Heart left ventricle (tissue), 16 donors: Measurements from ENCODE around the gene CCDC134. TPM values are rescaled to one million over a fixed set of nuclear protein-coding genes. Genes with fewer than 3 reads are reported as not detected.

Source experiments
- ATAC-seq, 4 donors: fragments of 200-7000 bp; cut with Tn5 transposase; one replicate each; pipeline ENCODE4 v1.9.1; 2020 to 2022; ENCODE audit warnings: moderate library complexity in 4 of 4, mild to moderate bottlenecking in 3 of 4, moderate number of reproducible peaks in 1 of 4
- DNase-seq, 5 donors: peaks; one replicate each; pipeline ENCODE4 v3.0.0-alpha.2; 2020
- H3K27ac ChIP-seq, 12 donors: fragments of 200-600 bp; sonication (generic) in 4 of 12; one replicate each; pipeline versions ENCODE4 v1.5.0 to v1.8.0; 2016 to 2022; ENCODE audit warnings: mild to moderate bottlenecking in 2 of 12
- H3K27me3 ChIP-seq, 9 donors: fragments of 200-600 bp; sonication (generic) in 2 of 9; one replicate each; pipeline versions ENCODE4 v1.5.1 to v1.8.0; 2016 to 2022; ENCODE audit warnings: mild to moderate bottlenecking in 3 of 9
- H3K36me3 ChIP-seq, 9 donors: fragments of 200-600 bp; sonication (generic) in 2 of 9; one replicate each; pipeline versions ENCODE4 v1.5.0 to v1.8.0; 2018 to 2022; ENCODE audit warnings: mild to moderate bottlenecking in 2 of 9
- H3K4me1 ChIP-seq, 12 donors: fragments of 200-600 bp; sonication (generic) in 4 of 12; one replicate each; pipeline versions ENCODE4 v1.5.0 to v1.8.0; 2016 to 2022; ENCODE audit warnings: mild to moderate bottlenecking in 3 of 12
- H3K4me3 ChIP-seq, 12 donors: fragments of 200-600 bp; sonication (generic) in 4 of 12; one replicate each; pipeline versions ENCODE4 v1.5.0 to v1.8.0; 2017 to 2022; ENCODE audit warnings: mild to moderate bottlenecking in 9 of 12, moderate library complexity in 4 of 12
- H3K9me3 ChIP-seq, 12 donors: fragments of 200-600 bp; sonication (generic) in 4 of 12; one replicate each; pipeline versions ENCODE4 v1.5.0 to v1.8.0; 2016 to 2022; ENCODE audit warnings: mild to moderate bottlenecking in 1 of 12
- CTCF ChIP-seq, 12 donors: fragments of 200-600 bp; sonication (generic) in 4 of 12; IDR thresholded peaks; one replicate each; pipeline versions ENCODE4 v1.5.0 to v1.8.0; 2018 to 2022; ENCODE audit warnings: antibody characterized with exemption in 12 of 12, mild to moderate bottlenecking in 5 of 12
- POLR2A ChIP-seq, 2 donors: fragments of 450-650 bp; IDR thresholded peaks; one replicate each; pipeline ENCODE4 v1.6.1; 2017; ENCODE audit warnings: antibody characterized with exemption in 2 of 2, mild to moderate bottlenecking in 2 of 2, moderate library complexity in 2 of 2
- WGBS, 4 donors: extraction: QIAGEN DNeasy Blood & Tissue Kit in 2 of 4; methylation state at CpG; one replicate each; pipeline versions ENCODE4 v1.1.5 to v1.1.7; 2013 to 2018; 5-methylcytosine and 5-hydroxymethylcytosine counted together
- intact Hi-C, 10 donors: fragments of 100-400 bp; cut with DNase I; formaldehyde crosslinking; loops; one replicate each; pipeline versions ENCODE4 v1.11.1 to v1.14.2; 2022
- polyA plus RNA-seq, 2 donors: library from polyadenylated mRNA; stranded (reverse); fragments of 200-250 nt; gene quantifications; one replicate each; pipeline ENCODE4 v1.2.3, GENCODE V29; 2013
- total RNA-seq, 9 donors: library from RNA; depleted of rRNA in 2 of 9; stranded (reverse); fragments of >200 nt in 2 of 9; fragmentation: NEBNext Ultra II Directional in 3 of 9; extraction: Animal tissue kit (Norgen Biotek cat#: 25700) in 3 of 9; gene quantifications; one replicate each; pipeline versions ENCODE4 v1.1.0 to v1.2.4, GENCODE V29; 2016 to 2023
- donor health status: ischemic (EF 13 %, LVEDD 7.1; RV severe dilation, severe dysfunction).
- donor health status: healthy with polysubstance abuse.
- donor health status: DM: no; HTN: yes; CAD: no.
- donor health status: DM: no; HTN: no; CAD: no.
- donor health status: ischemic (EF 25% LVEDD 6.9; RV normal size, moderate dysfunction).
- donor health status: ischemic (EF 25% LVEDD 5.7; RV mildly dilated, moderate dysfunction).
- donor health status: healthy.
- donor health status: DM: yes; HTN: yes; CAD: no.
- donor health status: ischemic (EF 35%, LVEDD 5.7; RV mildly dilated, moderate dysfunction).
- donor health status: nonischemic (EF 11% LVEDD 7.7; RV severe dilation, severe dysfunction).
- donor health status: DM: yes; HTN: yes; CAD: no.
- donor health status: PGD.
- donor health status: ischemic (EF 29% LVEDD 5.4; RV normal size, mild dysfunction).
- donor health status: nonischemic (EF 23%, LVEDD 6.1; RV moderate dilation, normal function).

CCDC134 gene
- total and polyA plus RNA-seq, 11 donors: 2.2 to 10.2 (median 3.5) TPM

GRCh38 chr22:41847300-41847699 is 46.8 kb downstream of the CCDC134 start:
- no peak for ATAC-seq
- Histone ChIP-seq H3K27ac (no peak overlapping the region), H3K4me3 (no peak overlapping the region), H3K36me3 (peaks cover 0 to 19% (median 7%) of the 10 kb centered on the region in 9 donors), H3K9me3 (no peaks in the 10 kb centered on the region), H3K27me3 (no peaks in the 10 kb centered on the region), H3K4me1 (peaks cover 0 to 46% (median 32%) of the 10 kb centered on the region in 12 donors)
- TF ChIP-seq CTCF (IDR thresholded peaks at IDR 0.05) (no peak), POLR2A (IDR thresholded peaks at IDR 0.05) (no peak)
- WGBS, 4 donors: 51 to 65% (median 53%) methylated on average over 2 of the region's 2 CpGs
- DNase-seq: no peak
- intact Hi-C loops: no loop called here

GRCh38 chr22:41848468-41848867 is 48.0 kb downstream of the CCDC134 start:
- Histone ChIP-seq H3K36me3 (peaks cover 0 to 8% (median 0%) of the 10 kb centered on the region in 9 donors), H3K27ac (no peak overlapping the region), H3K27me3 (no peaks in the 10 kb centered on the region), H3K9me3 (no peaks in the 10 kb centered on the region), H3K4me1 (peaks cover 0 to 46% (median 30%) of the 10 kb centered on the region in 12 donors), H3K4me3 (no peak overlapping the region)
- WGBS, 4 donors: 62 to 65% (median 63%) methylated on average over 4 to 5 of the region's 5 CpGs
- peak in 2 of 4 donors; percentile 69 to 84 for ATAC-seq
- no peak for TF ChIP-seq POLR2A (IDR thresholded peaks at IDR 0.05)
- peak in 1 of 5 donors; percentile 39 for DNase-seq
- intact Hi-C loops: no loop called here

GRCh38 chr22:41856469-41856868 is 56.0 kb downstream of the CCDC134 start:
- ATAC-seq (peak in 1 of 4 donors; percentile 16), DNase-seq (no peak)
- Histone ChIP-seq H3K9me3 (no peaks in the 10 kb centered on the region), H3K4me3 (no peak overlapping the region), H3K4me1 (peaks cover 0 to 27% (median 15%) of the 10 kb centered on the region in 12 donors), H3K27ac (peak overlapping the region in 1 of 12 donors; percentile 48), H3K27me3 (no peaks in the 10 kb centered on the region), H3K36me3 (peaks cover 0 to 4% (median 0%) of the 10 kb centered on the region in 9 donors)
- intact Hi-C loops: no loop called here
- 74 to 78% (median 77%) methylated on average over 2 of the region's 2 CpGs for WGBS, 4 donors
- TF ChIP-seq POLR2A (IDR thresholded peaks at IDR 0.05): no peak
- TF ChIP-seq CTCF (IDR thresholded peaks at IDR 0.05): no peak

DNA sequence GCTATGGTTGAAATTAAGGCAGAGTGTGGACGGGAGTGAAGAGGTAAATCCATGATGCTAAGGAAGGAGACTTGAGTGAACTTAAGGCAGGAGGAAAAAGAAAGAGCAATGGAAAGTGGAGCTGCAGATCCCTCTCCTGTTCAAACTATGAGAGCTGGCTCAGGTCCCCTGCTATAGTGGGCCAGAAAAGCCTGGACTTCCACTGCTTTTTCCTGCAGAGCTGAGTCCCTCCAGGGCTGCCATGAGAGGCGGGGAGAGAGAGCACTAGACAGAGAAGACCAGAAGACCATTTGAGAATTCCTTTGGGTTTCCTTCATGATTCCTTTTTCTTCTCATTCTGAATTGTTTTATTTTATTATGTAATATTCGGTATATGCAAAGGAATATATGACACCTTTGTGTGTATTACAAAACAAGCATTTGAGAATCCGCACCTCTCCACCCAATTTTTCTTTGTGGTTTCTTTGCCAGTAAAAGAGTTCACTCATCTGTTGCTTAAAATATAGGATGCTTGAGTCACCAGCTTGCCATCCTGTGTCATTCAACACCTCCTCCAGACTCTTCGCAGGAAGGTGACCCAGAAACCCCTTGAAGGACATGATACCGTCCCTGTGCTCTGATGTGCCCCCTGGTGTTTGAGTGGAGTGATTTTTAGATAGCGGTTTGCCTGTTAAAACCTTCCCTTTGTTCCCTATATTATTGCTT is 56.8 kb downstream of the CCDC134 start:
- H3K4me3 ChIP-seq: no peak overlapping the region
- peaks cover 0 to 35% (median 18%) of the 10 kb centered on the region in 12 donors for H3K4me1 ChIP-seq
- intact Hi-C loops: no loop called here
- ATAC-seq (peak in 3 of 4 donors; percentile 64 to 77 (median 74)), DNase-seq (peak in 3 of 5 donors; percentile 23 to 45 (median 40))
- WGBS, 4 donors: 46 to 57% (median 54%) methylated on average over 7 of the region's 7 CpGs
- peak; percentile 21 to 60 (median 51) for TF ChIP-seq CTCF (IDR thresholded peaks at IDR 0.05)
- TF ChIP-seq POLR2A (IDR thresholded peaks at IDR 0.05): no peak
- H3K27me3 ChIP-seq: no peaks in the 10 kb centered on the region
- no peaks in the 10 kb centered on the region for H3K9me3 ChIP-seq
- H3K27ac ChIP-seq: peak overlapping the region in 6 of 12 donors; percentile 10 to 48 (median 22)
- H3K36me3 ChIP-seq: no peaks in the 10 kb centered on the region
